SIG-M5 treated with dmso at 0.1 percent for 504 hours (cell line): ENCODE data around the gene CD72.
"Not testable (repeated sequence)": the region's sequence is repeated elsewhere in the genome, so short reads cannot be mapped to it uniquely, and the experiment has no call there.

Experiments
- DNase-seq: peaks from one replicate; lab custom pipeline; 2025; ENCODE audit not compliant: unreplicated experiment; lab: John Stamatoyannopoulos, UW

The CD72 gene

DNA sequence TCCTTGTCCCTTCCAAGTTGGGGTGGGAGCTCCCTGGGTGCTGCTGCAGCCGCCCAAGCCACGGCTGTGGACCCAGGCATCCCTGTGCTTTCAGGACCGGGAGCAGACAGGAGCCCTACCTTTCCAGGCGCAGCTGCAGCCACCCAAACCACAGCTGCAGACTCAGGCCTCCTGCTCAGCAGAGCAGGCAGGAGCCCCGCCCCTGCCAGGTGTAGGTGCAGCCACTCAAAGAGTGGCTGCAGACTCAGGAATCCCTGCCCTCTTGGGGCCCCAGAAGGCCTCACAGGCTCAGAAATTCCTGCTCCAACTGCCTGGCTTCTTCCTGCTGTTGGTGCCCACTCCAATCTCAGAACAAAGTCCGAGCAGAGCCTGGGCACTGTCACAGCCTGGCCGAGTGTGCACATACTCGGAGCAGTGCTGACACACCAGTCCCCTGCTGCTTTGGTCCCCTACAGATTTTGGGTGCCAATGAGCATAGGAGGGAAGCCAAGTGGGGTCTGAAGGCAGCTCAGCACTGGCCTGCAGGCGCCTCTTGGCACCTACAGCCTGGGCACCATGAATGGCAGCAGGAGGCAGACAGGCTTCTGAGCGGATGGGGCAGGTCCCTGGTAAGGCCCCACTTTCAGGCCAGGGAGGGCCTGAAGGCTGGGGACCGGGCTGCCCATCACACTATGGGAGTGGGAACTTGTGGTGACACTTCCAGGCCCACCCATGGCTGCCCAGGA, 19.2 kb downstream of the CD72 start:
- DNase-seq: no peak

DNA sequence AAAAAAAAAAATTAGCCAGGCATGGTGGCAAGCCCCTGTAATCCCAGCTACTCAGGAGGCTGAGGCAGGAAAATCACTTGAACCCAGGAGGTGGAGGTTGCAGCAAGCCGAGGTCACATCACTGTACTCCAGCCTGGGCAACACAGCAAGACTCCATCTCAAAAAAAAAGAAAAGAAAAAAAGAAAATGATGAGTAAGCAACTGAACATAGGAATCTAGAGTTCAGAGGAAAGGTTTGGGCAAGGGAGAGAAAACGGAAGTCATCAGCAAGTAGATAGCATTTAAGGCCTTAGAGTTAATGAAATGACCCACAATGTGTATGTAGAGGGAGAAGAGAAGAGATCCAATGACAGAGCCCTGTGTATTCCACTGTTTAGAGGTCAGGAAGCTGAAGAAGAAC, 21.3 kb downstream of the CD72 start:
- DNase-seq: not testable (repeated sequence)

DNA sequence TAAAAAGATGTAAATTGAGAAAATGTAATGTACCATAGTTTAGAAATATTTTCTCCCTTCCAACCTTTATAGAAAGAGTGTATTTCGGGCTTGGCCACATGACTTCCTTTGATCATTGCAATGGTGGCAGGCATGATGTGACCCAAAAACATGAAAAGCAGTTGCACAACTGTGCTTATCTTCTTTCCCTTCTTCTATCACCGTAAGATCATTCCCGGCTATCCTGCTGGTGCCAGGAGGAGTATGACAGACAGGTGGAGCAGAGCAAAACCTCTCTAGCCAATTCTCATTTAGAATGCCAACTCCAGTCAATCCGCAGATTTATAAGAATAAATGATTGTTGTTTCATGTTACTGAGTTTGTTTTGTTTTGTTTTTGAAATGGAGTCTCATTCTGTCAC, 23.7 kb downstream of the CD72 start:
- no peak for DNase-seq

DNA sequence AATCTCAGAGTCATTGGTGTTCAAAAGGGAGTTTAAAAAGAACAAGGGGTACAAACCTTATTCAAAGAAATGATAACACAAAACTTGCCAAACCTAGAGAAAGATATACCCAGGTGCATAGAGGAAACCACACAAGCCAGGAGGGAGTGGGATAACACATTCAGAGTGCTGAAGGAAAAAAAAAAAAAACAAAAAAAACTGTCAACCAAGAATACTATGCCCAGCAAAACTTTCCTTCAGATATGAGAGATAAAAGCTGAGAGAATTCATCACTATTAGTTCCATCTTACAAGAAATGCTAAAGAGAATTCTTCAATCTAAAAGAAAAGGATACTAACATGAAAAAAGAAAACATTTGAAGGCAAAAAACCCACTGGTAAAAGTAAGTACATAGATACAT, 24.6 kb downstream of the CD72 start:
- DNase-seq: no peak

DNA sequence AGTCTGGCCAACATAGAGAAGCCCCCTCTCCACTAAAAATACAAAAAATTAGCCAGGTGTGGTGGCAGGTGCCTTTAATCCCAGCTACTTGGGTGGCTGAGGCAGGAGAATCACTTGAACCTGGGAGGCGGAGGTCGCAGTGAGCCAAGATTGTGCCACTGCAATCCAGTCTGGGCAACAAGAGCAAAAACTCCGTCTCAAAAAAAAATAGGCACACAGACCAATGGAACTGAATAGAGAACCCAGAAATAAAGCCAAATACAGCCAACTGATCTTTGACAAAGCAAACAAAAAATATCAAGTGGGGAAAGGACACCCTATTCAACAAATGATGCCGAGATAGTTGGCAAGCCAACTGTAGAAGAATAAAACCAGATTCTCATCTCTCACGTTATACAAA, 29.7 kb downstream of the CD72 start:
- not testable (repeated sequence) for DNase-seq

DNA sequence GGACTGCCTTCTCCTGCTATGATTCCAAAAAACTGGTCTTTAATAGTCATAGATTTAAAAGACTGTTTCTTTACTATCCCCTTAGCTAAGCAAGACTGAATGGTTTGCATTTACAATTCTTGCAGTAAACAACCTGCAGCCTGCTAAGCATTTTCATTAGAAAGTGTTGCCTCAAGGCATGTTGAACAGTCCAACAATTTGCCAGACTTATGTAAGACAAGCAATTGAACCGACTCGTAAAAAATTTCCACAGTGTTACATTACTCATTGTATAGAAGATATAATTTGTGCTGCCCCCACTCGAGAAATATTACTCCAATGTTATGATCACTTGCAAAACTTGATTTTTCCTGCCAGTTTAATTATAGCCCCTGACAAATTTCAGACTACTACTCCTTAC, 33.5 kb downstream of the CD72 start:
- DNase-seq: not testable (repeated sequence)

DNA sequence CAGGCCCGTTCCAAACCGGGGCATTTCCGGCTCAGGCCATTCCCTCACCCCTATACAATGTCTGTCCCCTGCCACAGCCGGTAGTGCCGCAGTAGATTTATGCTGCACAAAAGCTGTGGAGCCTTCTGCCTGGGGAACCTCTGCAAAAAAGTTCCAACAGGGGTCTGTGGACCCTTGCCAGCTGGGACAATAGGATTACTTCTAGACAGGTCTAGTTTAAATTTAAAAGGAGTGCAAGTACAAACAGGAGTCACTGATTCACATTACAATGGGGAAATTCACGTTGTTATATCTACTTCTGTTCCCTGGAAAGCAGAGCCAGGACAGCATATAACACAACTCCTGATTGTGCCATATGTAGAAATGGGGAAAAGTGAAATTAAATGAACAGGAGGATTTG, 34.7 kb downstream of the CD72 start:
- not testable (repeated sequence) for DNase-seq

DNA sequence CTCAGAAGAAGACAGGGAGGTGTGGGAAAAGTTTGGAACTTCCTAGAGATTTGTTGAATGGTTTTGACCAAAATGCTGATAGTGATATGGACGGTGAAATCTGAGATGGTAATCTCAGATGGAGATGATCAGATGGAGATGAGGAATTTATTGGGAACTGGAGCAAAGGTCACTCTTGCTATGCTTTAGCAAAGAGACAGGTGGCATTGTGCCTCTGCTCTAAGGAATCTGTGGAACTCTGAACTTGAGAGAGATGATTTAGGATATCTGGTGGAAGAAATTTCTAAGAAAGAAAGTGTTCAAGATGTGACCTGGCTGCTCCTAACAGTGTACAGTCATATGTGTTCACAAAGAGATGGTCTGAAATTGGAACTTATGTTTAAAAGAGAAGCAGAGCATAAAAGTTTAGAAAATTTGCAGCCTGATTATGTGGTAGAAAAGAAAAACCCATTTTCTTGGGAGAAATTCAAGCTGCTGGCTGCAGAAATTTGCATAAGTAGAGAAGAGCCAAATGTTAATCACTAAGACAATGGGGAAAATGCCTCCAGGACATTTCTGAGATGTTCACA, 38.5 kb downstream of the CD72 start:
- DNase-seq: not testable (repeated sequence)

DNA sequence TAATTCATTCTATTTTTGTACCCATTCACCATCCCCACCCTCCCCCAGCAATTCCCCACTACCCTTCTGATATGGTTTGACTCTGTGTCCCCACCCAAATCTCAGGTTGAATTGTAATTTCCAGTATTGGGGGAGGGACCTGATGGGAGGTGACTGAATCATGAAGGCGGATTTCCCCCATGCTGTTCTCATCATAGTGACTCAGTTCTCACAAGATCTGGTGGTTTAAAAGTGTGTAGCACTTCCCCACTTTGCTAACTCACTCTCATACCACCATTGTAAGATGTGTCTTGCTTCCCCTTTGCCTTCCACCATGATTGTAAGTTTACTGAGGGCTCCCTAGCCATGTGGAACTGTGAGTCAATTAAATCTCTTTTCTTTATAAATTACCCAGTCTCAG, 39.1 kb downstream of the CD72 start:
- DNase-seq: no peak

DNA sequence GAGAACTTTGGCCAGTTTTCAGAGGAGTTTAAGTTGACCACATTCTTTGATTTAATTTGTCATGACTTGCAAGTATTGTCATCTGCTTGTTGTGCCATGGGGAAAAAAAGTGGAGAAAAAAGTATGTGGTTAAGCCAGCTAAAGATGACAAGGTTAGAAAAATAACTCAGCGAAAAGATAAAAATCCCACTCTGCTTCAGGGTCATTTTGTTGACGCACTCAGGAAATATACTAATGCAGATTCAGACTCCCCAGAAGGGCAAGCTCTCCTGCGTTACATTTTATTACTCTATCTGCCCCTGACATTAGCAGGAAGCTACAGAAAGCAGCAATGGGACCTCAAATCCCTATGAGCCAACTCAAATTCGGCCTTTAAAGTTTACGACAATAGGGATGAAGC, 40.7 kb downstream of the CD72 start:
- DNase-seq: no peak

DNA sequence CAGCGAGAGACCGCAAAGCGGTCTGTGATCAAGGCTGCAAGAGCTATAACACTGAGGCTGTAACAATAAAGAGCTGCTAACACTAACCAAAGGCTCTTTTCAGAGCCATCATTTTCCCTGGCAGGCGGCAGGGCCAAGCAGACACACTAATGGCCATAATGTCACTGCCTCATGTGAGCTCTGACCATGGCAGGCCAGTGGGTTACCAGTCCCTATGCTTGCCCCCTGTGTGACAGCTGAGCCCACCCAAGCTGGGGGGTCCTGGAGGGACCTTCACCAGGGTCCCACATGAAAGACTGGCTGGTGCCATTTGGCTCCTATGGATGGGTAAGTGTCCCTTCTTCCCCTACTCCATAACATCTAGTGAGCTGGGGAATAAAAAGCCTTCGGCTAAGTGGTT, 42.7 kb downstream of the CD72 start:
- no peak for DNase-seq

DNA sequence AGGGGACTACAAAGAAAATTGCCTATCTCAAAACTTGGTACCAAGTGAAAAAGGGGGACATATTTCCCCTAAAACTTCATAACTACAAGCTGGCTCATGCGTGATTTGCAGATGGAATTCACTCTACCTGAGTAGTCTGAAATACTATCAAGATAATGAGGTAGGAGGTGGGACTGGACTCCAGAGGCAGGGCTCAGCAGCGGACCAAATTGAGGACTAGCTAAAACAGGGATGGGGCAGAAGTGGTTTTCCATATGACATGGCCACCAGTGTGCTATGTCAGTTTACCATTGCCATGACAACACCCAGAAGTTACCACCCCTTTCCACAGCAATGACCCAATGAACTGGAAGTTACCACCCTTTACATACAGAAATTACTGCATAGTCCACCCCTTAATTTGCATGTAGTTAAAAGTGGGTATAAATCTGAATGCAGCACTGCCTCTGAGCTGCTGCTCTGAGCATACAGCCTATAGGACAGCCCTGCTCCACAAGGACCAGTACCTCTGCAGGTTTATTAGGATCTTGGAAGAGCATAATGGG, 43.6 kb downstream of the CD72 start:
- DNase-seq: no peak

DNA sequence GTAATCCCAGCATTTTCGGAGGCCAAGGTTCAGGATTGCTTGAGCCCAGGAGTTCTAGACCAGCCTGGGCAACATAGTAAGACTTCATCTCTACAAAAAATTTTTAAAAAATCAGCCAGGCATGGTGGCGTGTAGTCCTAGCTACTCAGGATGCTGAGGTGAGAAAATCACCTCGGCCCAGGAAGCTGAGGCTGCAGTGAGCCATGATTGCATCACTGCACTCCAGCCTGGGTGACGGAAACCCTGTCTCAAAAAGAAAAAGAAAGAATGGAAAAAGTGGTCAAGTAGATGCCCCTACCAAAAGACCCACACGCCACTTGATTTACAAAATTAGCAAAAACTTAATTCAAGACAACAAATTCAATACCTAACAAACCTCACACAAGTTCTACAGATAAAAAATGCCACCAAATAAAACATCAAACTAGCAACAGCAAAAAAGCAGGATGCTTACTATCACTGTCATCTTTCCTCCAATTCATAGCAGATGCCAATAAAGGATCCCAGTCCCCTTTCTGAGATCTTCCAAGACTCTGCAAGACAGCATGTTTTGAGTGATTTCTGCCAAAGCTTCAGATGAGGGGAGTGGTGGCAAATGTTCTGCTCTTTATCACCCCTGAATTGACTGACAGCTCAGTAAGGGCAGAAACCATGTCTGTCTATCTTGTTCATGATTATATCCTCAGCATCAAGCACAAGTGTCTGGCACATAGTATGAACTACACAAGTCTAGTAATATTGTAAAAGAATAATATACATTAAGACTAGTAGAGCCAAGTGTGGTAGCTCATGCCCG, 47.3 kb downstream of the CD72 start:
- DNase-seq: no peak

DNA sequence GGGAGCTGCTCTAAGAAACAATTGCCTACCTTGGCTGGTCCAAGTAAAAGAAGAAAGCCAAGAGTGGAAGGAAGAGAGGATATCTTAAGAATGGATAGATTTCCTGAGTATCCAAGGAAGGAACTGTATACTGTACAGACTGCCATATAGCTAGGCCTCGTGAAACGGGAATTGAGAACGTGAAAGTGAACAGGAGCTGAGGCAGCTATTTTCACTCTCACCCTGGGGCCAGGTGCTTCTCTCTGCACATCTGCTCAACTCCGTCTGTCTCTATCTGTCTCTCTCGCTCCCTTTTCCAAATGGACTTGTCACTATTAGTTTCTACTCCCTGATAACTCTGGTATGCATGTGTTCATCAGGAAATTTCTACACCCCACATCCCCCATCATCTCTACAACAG, 49.0 kb downstream of the CD72 start:
- no peak for DNase-seq

DNA sequence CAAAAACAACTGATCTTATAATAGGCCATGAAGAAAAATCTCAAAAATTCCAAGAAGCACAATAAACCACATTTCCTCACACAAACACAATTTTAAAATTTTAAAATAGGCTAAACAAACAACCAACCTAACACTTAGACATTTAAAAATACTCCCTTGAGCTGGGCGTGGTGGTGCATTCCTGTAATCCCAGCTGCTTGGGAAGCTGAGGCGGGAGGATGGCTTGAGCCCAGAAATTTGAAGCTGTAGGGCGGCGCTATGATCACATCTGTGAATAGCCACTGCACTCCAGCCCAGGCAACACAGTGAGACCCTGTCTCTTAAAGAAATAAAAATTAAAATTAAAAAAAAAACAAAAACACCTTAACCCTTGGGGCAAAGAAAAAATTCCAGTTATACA, 50.0 kb downstream of the CD72 start:
- no peak for DNase-seq

DNA sequence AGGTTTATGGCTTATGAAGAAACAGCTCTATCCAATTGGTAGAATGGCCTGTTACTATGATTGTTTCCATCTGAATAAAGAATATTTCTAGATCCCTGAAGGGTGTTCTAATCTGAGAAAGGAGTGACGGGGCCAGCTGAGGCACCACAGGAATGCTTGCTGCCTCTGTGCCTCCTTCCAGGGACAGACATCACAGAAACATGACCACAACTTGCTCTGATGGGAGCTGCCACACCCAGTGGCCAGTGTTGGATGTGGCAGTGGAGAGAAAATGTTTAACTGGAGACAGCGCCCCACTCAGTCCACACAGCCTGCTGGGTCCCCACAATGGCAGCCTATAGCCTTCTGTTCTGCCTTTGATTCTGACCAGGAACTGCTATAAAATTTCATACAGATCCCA, 51.8 kb downstream of the CD72 start:
- DNase-seq: no peak

DNA sequence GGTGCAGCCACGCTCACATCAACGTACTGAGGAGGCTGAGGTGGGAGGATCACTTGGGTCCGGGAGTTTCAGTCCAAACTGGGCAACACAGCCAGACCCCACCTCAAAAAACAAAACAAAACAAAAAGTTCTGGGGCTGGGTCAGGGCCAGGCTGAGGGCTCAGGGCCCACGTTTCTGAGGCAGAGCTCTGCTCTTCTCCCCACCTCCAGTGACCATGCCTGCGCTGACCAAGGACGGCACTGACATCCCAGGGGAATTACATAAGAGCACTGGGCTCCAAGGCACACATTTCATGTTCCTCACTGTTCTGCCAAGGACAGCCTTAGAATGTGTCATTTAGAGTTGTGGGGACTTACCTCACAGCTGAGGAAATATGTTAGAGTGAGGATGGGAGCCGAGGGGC, 53.6 kb downstream of the CD72 start:
- no peak for DNase-seq

DNA sequence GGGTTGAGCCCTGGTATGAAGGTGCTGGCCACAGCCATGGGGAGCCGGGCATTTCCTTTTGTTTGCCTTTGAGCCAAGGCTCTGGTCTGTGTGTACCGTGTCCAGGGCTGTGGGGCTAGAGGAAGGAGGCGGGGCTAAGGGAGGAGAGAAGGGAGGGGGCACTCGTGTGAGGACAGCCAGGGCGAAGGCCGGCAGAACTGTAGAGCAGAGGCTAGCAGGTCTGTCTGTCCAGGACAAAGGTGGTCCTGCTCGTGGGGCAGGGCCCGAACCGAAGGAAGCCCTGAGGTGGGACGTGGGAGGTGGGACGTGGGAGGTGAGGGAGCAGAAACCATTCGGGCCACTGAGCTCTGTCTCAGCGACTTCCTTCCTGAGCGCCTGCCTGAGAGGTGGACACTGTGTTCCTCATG, 54.4 kb downstream of the CD72 start:
- DNase-seq: no peak

DNA sequence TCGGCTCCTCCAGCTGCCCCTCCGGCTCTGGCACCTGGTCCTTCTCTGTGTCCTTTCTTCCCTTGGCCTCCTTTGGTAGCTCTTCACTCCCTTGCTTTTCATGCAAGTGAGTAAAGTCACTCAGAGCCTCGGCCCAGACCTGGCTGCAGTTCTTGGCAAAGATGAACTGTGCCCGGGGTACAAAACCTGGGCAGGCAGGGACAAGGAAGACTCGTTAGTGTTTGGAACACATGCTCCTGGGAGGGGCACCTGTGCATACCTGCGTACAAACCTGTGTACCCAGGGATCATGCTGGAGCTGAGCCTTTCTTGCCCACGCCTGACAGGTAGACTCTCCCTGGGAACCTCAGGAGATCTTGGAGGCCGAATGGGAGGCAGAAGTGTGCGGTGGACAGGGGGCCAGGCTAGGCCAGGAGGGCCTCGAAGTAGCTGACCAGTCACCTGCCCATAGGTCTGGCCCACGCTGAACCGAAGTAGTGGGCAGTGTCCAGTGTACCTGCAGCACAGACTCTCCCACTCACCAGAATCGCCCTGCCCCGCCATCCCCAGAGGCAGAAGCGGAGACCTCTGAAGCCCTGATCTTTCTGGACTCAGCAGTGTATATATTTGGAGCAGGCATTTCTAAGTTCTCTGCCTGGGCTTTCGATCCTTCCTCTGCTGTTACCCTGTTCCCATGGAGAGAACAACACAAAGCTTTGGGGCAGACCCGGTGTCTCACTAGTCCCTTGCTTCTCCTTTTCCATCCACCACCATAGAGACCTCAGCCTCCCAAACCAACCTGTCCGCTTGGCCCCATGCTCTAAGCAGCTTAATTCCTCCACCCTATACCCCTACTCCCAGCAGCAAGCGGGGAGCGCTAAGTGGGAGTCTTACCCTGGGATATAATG, 55.1 kb downstream of the CD72 start:
- no peak for DNase-seq

DNA sequence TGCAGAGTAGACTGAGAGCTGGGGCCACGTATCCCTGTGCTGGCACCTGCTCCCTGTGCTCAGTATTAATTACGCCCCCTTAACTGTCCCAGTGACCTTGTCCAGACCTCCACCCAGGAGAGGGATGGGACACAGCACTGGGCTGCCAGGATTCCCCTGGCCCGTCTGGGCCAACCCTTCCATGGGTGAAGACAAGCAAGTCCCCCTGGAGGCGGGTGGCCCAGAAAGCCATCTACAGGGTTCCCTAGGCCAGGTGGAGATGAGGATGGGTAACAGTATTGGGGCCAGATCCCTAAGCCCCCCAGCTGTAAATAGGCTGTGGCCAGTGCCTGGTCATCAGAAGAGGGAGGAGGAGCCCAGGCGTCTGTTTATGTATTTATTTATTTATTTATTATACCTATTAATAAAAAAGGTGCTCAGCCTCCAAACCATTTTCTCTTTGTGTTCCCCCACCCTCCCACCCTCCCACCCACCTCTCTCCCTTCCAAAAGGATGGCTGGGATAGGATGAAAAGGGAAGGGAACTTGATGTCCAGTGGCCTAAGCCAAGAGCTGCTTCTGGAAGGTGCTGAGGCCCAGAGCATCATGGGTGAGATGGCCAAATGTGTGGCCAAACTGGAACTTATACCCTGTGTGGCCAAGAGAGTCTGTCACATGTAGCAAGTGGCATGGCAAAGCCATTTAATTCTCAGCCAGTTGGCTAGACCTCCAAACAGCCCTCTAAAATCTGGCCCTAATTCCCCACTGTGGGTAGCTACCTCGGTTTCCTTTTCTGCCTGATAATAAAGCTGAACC, 56.5 kb downstream of the CD72 start:
- DNase-seq: no peak
